NCI-H446 (cell line): ENCODE results near the gene KRTAP5-3.
"Not testable (repeated sequence)": the region's sequence is repeated elsewhere in the genome, so short reads cannot be mapped to it uniquely, and the experiment has no call there.

Experiments
- DNase-seq, 2 experiments: peaks; one replicate each; lab custom pipeline; 2025; lab: John Stamatoyannopoulos, UW

Gene KRTAP5-3

DNA sequence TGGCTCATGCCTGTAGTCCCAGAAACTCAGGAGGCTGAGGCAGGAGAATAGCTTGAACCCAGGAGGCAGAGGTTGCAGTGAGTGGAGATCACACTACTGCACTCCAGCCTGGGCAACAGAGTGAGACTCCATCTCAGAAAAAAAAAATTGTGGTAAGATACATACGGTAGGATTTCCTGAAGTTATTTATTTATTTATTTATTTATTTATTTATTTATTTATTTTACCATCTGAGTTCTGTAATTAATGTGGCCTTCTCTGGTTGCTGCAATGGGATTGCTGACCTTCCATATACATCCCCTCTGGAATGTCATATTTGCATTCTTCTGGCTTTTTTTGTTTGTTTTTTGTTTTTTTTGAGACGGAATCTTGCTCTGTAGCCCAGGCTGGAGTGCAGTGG is 25.4 kb downstream of the KRTAP5-3 start:
- not testable (repeated sequence) for DNase-seq

DNA sequence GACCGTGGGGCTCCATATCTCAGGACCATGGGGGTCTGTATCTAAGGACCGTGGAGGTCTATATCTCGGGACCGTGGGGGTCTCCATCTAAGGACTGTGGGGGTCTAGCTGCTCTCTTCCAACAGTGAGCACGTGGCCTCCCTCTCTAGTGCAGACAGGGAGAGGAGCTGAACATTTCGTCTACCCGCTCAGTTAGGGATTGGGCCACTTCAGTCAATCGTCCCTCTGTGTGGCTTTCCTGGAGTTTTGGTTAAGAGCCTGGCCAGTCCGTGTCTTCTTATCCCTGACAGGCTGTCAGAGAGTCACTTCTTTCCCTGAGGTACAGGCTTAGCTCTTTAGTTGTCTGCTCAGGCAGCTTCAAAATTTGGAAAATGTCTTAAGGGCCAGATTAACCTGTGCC is 26.3 kb downstream of the KRTAP5-3 start:
- no peak for DNase-seq

- DNase-seq: no peak
Observed at GRCh38 chr11:1576825-1577224, 31.4 kb downstream of the KRTAP5-3 start.

GRCh38 chr11:1575756-1576155 is 32.5 kb downstream of the KRTAP5-3 start:
- DNase-seq: not testable (repeated sequence)

GRCh38 chr11:1574933-1575242 is 33.4 kb downstream of the KRTAP5-3 start:
- DNase-seq: no peak

- DNase-seq: peak in 1 of 2 experiments; percentile 48
Observed at GRCh38 chr11:1574238-1574932, 33.9 kb downstream of the KRTAP5-3 start.

- DNase-seq: peak in 1 of 2 experiments; percentile 37
Observed at GRCh38 chr11:1573903-1574237, 34.4 kb downstream of the KRTAP5-3 start.

DNA sequence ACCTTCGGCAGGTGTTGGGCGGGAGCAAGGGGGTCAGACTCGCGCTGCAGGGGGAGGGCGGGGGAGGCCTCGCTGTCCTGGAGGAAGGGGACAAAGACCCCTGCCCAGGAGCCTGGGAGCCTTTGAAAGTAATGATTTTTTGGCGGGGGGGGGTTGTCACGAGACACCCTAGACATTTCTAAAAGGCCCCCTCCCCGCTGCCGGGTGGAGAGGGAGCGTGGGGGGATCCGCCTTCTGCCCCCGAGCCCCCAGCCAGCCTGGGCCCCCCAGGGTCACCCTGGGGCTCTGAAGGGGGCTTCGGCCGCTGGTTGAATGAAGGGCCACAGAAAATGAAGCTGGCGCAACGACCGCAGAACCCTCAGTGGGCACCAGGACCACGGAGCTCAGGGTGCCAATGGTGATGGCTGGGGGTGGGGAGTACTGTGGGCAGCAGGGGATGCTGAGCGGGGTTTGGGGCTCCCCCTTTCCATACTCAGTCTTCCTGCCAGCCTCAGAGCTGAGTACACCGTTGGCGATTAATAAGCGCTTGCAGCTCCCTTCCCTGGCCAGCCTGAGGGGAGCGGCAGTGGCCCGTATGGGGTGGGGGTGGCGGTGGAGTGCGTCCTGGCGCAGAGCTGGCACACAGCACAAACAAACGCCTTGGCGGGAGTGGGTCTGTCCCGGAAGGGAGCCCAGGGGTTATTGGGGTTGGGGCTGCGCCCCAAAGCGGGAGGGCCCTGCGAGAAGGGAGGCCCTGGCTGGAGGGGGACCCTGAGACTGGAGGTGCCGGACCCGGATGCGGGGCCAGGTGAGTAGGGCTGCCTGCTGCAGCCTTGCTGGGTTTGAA is 35.0 kb downstream of the KRTAP5-3 start:
- no peak for DNase-seq

DNA sequence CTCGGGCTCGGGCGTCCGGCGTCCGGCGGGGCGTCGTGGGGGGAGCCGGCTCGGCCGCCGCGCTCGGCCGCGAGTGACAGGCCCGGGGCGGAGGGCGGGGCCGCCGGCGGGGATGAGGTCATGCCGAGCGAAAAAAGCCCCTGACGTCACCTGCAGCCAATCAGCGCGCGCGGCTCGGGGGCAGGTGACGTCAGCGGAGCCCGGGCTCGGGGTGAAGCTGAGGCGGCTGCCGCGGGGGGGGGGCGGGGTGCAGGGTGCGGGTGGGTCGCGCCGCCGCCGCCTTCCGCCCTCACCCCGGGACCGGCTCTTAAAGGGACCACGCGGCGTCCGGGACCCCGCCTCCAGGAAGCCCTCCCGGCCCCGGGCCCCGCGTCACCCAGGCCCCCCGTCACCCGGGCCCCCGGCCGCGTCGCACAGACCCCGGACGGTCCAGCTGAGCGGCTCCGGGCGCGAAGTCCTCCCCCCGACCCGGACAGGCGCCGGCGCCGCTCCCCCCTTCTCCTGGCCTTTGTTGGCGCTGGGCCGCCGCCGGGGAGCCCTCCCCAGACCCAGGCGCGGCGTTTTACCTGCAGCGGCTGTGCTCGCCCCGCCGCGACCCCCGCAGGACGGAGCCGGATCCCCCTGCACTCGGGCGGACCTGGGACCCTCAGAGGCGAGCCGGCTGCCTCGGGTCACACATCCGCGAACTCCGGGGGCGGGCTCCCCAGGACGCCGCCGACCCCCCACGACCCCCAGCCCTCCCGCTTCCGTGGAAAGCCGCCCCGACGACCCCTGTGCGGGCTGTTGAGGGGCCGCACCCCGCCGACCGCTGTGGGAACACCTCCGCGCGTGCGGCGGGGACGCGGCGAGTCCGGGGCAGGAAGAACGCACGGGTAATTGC is 35.8 kb downstream of the KRTAP5-3 start, which contains the start of gene DUSP8:
Gene DUSP8 (minus strand): TSS at position 75 of the 880 bp plus-strand sequence. CDS start 6,445 bp downstream, outside the sequence.
- DNase-seq: peak; percentile 77 to 93

- no peak for DNase-seq
Observed at GRCh38 chr11:1571760-1572196, 36.5 kb downstream of the KRTAP5-3 start.

DNA sequence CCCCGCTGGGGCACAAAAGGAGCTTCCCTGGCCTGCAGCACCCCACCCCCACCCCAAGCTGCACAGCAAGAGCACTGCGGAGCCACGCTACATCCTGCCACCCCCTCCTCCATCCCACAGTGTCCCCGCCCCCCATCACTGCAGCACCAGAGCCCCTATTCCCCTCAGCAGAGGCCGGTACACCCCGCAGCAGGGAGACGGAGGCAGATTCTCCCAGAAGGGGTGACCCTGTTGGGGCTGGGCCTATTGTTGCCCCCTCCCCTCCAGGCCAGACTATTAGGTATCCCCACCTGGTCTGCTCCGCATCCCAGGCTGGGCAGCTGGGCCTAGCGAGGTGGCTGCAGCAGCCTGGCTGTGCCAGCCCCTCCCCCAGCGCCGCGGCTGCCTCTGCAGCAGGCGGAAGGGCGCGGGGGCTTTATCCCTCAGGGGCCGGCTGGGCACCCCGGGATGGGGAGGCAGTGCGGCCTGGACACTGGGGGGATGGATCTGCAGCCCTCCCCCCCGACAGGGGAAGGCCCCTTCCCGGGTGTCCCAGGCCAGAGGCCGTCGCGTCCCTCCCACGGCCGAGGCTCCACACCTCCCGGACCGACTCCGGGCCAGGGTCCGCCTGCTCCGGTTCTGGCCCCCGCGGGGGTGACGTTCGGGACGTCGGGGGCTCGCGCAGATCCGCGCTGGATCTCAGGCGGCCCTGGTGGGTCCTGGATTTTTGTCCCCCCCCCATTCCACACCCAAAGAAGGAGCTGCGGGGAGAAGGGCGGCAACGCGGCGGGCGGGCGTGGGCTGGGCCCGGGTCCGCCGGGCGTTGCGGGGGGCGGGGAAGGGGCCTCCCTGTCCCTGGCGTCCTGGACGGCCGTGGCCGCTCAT is 37.1 kb downstream of the KRTAP5-3 start:
- peak in 1 of 2 experiments; percentile 21 for DNase-seq

- DNase-seq: no peak
Observed at GRCh38 chr11:1570531-1570895, 37.8 kb downstream of the KRTAP5-3 start.

DNA sequence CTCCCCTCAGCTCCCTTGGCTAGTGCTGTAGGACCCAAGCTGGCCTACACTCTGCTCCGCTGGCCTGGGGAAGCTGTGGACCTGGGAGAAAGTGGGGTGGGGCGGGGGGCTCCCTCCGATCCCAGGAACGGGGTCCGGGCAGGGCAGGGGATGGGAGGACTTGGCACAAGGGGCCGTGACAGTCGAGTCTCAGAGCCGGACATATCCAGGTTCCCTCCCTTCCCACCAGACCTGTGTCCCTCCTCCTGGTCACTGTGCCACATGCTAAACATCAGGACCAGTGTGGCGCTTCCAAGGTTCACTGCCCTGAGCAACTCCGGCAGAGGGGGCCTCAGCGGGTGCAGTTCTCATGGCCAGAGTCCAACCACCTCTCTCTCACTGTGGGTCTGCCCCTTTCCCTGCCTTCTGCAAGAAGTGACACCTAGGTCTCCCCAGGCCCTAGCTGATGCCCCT is 38.2 kb downstream of the KRTAP5-3 start:
- DNase-seq: no peak

DNA sequence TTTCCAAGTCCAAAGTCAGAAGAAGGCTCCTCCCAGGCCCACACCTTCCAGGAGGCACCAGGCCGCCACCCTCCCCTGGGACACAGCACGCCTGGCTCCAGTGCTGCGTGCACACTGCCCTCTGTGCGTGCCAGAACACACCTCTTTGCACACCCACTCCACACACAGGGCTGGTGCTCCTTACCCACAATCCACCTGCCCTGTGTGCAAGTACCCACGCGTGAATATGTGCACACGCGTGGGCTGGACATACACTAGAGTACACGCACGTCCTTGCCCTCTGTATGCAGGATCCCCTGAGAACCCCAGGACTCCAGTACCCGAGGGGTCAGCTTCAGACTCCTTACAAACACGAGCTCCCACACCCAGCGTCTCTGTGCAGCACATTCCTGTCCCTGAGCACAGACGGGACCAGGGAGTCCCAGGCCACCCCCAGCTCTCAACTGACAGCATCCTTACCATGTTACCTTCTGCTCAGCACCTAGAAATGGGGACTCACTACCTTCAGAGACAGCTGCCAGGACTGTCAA is 38.9 kb downstream of the KRTAP5-3 start:
- no peak for DNase-seq

GRCh38 chr11:1568441-1568911 is 39.8 kb downstream of the KRTAP5-3 start:
- DNase-seq: no peak

GRCh38 chr11:1567721-1568100 is 40.6 kb downstream of the KRTAP5-3 start:
- no peak for DNase-seq

GRCh38 chr11:1567052-1567720 is 41.1 kb downstream of the KRTAP5-3 start:
- DNase-seq: no peak

DNA sequence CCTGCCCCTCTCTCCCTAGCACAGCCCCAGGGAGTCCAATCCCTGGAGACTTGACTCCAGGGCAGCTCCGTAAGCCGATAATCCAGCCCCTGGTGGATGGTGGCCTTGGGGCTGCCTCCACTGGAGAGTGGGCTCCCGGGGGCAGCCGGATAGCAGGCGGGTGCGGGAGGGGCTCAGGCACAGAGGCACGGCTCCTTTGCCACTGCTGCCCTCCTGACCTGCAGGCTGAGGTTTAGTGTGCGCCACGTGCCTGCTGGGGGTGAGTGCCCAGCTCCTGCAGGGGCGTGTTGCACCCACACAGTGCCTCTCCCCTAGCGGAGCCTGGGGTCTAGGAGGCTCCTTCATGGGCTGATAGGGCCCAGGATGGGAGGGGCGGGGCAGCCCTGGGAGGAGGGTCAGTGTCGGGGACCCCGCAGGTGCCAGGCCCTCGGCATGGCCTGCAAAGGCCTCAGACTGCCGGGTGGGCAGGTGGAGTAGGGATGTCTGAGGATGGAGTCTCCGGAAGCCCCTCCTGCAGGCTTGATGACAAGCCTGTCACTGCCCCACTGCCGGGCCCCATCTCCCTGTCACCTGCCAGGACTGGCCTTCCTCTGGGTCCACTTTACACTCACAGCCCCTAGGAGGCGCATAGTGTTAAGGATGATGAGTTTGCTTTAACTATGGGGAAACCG is 41.7 kb downstream of the KRTAP5-3 start:
- DNase-seq: no peak

GRCh38 chr11:1565904-1566247 is 42.4 kb downstream of the KRTAP5-3 start:
- no peak for DNase-seq
